ACHN (cell line): ENCODE data around the gene EPC2.

Experiments used
- DNase-seq: peaks from one replicate; pipeline ENCODE4 v3.0.0-alpha.2; 2015
- in situ Hi-C: cut with HindIII; loops from 2 replicates; pipeline ENCODE4 v1.10.0; 2017; ENCODE audit warnings: low sequenced_read_pairs, low pct_ligation_motif_present, low pct_unique_long_range_greater_than_20kb

Gene EPC2

GRCh38 chr2:148826791-148827190 lies 182.2 kb downstream of the EPC2 start:
- DNase-seq: no peak
- in situ Hi-C loops: no loop called here

- in situ Hi-C loops: no loop called here
- no peak for DNase-seq
Observed at GRCh38 chr2:148828941-148829340, 184.4 kb downstream of the EPC2 start.

- in situ Hi-C loops: no loop called here
- DNase-seq: no peak
Observed at GRCh38 chr2:148829618-148830017, 185.1 kb downstream of the EPC2 start.

GRCh38 chr2:148832637-148833036 lies 188.1 kb downstream of the EPC2 start:
- in situ Hi-C loops: no loop called here
- DNase-seq: no peak
